ENCODE results near the gene STK4. TPM values are rescaled to one million over a fixed set of nuclear protein-coding genes. Genes with fewer than 3 reads are reported as not detected.
A peak's percentile ranks its signal among the peaks of the same experiment; 100 is the strongest.

STK4 gene
- total RNA-seq, 2 experiments from 2014 or later, result 265 to 277 TPM

GRCh38 chr20:45114465-45115385, 148.4 kb downstream of the STK4 start, which contains the start of gene WFDC5:
Gene WFDC5 (minus strand): TSS chr20:45115174. CDS start chr20:45115083, 91 bp downstream.
- peaks cover 5% of the 10 kb centered on the region for H3K4me1 Mint-ChIP-seq (ENCODE audit: low read depth)
- CTCF ChIA-PET, result interaction anchor here (0.6 kb wide), 1 partner anchor 19 kb away, joined by 3 read pairs; no protein-coding TSS in a partner anchor
- DNase-seq (peak in 1 of 14 experiments; percentile 12), ATAC-seq (ENCODE audit: poor library complexity) (peak; percentile 51)
- no peaks in the 10 kb centered on the region for H3K27me3 Mint-ChIP-seq
- intact Hi-C loops (cut with DNase I, micrococcal nuclease), result no loop called here
- TF ChIP-seq CTCF (IDR thresholded peaks at IDR 0.05), result no peak
- no peaks in the 10 kb centered on the region for H3K36me3 ChIP-seq (ENCODE audit: insufficient read depth, low read length)
- no peaks in the 10 kb centered on the region for H3K9me3 ChIP-seq (ENCODE audit: control insufficient read depth in 1 of 2, insufficient read depth in 1 of 2, low read length in 2 of 2)
- H3K27ac Mint-ChIP-seq, result no peak within 1 kb of the TSS
- H3K27me3 ChIP-seq (ENCODE audit: control insufficient read depth in 1 of 2, insufficient read depth in 2 of 2, low read length in 2 of 2), result peaks cover 0 to 9% of the 10 kb centered on the region in 2 experiments
- H3K4me3 Mint-ChIP-seq, result no peak within 1 kb of the TSS
- no peaks in the 10 kb centered on the region for H3K9me3 Mint-ChIP-seq
- H3K4me3 ChIP-seq (ENCODE audit: low read length), result no peak within 1 kb of the TSS
- POLR2A ChIA-PET, result no interaction called here
- H3K4me1 ChIP-seq (ENCODE audit: insufficient read depth, low read length), result peaks cover 6% of the 10 kb centered on the region
- no peaks in the 10 kb centered on the region for H3K36me3 Mint-ChIP-seq (ENCODE audit: low read depth)
- H3K27ac ChIP-seq (ENCODE audit: low read depth in 1 of 2, low read length in 2 of 2), result no peak within 1 kb of the TSS

- Mint-ChIP-seq H3K27me3 (peaks cover 5% of the 10 kb centered on the region), H3K27ac (no peak overlapping the region), H3K4me3 (no peak overlapping the region), H3K9me3 (no peaks in the 10 kb centered on the region), H3K4me1 (ENCODE audit: low read depth) (peaks cover 5% of the 10 kb centered on the region), H3K36me3 (ENCODE audit: low read depth) (no peaks in the 10 kb centered on the region)
- no peaks in the 10 kb centered on the region for H3K9me3 ChIP-seq (ENCODE audit: control insufficient read depth in 1 of 2, insufficient read depth in 1 of 2, low read length in 2 of 2)
- ATAC-seq (ENCODE audit: poor library complexity), result no peak
- peaks cover 0 to 9% of the 10 kb centered on the region in 2 experiments for H3K27me3 ChIP-seq (ENCODE audit: control insufficient read depth in 1 of 2, insufficient read depth in 2 of 2, low read length in 2 of 2)
- no peak for TF ChIP-seq CTCF (IDR thresholded peaks at IDR 0.05)
- intact Hi-C loops (cut with DNase I, micrococcal nuclease), result no loop called here
- no peaks in the 10 kb centered on the region for H3K36me3 ChIP-seq (ENCODE audit: insufficient read depth, low read length)
- ChIA-PET POLR2A (no interaction called here), CTCF (interaction anchor here (0.6 kb wide), 1 partner anchor 19 kb away, joined by 3 read pairs; no protein-coding TSS in a partner anchor)
- no peak overlapping the region for H3K4me3 ChIP-seq (ENCODE audit: low read length)
- no peak for DNase-seq
- peaks cover 6% of the 10 kb centered on the region for H3K4me1 ChIP-seq (ENCODE audit: insufficient read depth, low read length)
- no peak overlapping the region for H3K27ac ChIP-seq (ENCODE audit: low read depth in 1 of 2, low read length in 2 of 2)
Measured at GRCh38 chr20:45115386-45115774, 149.1 kb downstream of the STK4 start.

GRCh38 chr20:45115829-45116228, 149.5 kb downstream of the STK4 start:
- Histone ChIP-seq H3K4me3 (ENCODE audit: low read length) (no peak overlapping the region), H3K27ac (ENCODE audit: low read depth in 1 of 2, low read length in 2 of 2) (no peak overlapping the region), H3K9me3 (ENCODE audit: control insufficient read depth in 1 of 2, insufficient read depth in 1 of 2, low read length in 2 of 2) (no peaks in the 10 kb centered on the region), H3K27me3 (ENCODE audit: control insufficient read depth in 1 of 2, insufficient read depth in 2 of 2, low read length in 2 of 2) (peaks cover 0 to 9% of the 10 kb centered on the region in 2 experiments), H3K4me1 (ENCODE audit: insufficient read depth, low read length) (peaks cover 6% of the 10 kb centered on the region), H3K36me3 (ENCODE audit: insufficient read depth, low read length) (no peaks in the 10 kb centered on the region)
- CTCF ChIA-PET, result no interaction called here
- Mint-ChIP-seq H3K27me3 (peaks cover 6% of the 10 kb centered on the region), H3K4me1 (ENCODE audit: low read depth) (peaks cover 5% of the 10 kb centered on the region), H3K27ac (no peak overlapping the region), H3K9me3 (no peaks in the 10 kb centered on the region), H3K4me3 (no peak overlapping the region), H3K36me3 (ENCODE audit: low read depth) (no peaks in the 10 kb centered on the region)
- POLR2A ChIA-PET, result no interaction called here
- no peak for ATAC-seq (ENCODE audit: poor library complexity)
- TF ChIP-seq CTCF (IDR thresholded peaks at IDR 0.05), result no peak
- no peak for DNase-seq
- intact Hi-C loops (cut with DNase I, micrococcal nuclease), result no loop called here

Measured in CD4-positive, alpha-beta T cell (primary cell).